HG02588 (cell line): Measurements from ENCODE around the gene KRT8.

Source experiments
- ATAC-seq: cut with Tn5 transposase; IDR thresholded peaks from one replicate; pipeline ENCODE4 v1.9.1; 2021; ENCODE audit warnings: mild to moderate bottlenecking, moderate library complexity; ENCODE audit not compliant: unreplicated experiment

KRT8 gene

GRCh38 chr12:52848661-52849255, 56.1 kb downstream of the KRT8 start, which contains the start of gene KRT78:
Gene KRT78, minus strand, starts transcription at chr12:52848994. Its CDS starts 64 bp downstream, at chr12:52848930.
- no peak for ATAC-seq

GRCh38 chr12:52847335-52848102, 57.4 kb downstream of the KRT8 start:
- ATAC-seq, result no peak
